Neural crest cell (in vitro differentiated cells): ENCODE measurements around the gene ARHGEF10L. TPM values are rescaled to one million over a fixed set of nuclear protein-coding genes. Genes with fewer than 3 reads are reported as not detected.

ENCODE experiments used
- DNase-seq: peaks from one replicate; pipeline ENCODE4 v3.0.0; 2021; ENCODE audit warnings: low read depth, mixed read lengths, low spot score
- H3K27ac Mint-ChIP-seq: one replicate; pipeline ENCODE4 v1.8.0; 2021; ENCODE audit warnings: mild to moderate bottlenecking, mixed read lengths; ENCODE audit not compliant: unreplicated experiment
- H3K27me3 Mint-ChIP-seq: 2 replicates; pipeline ENCODE4 v1.8.0; 2021; ENCODE audit warnings: low read depth, mild to moderate bottlenecking, mixed read lengths
- H3K36me3 Mint-ChIP-seq: 2 replicates; pipeline ENCODE4 v1.8.0; 2021; ENCODE audit warnings: low read depth, mild to moderate bottlenecking, mixed read lengths
- H3K4me1 Mint-ChIP-seq: 2 replicates; pipeline ENCODE4 v1.8.0; 2021; ENCODE audit warnings: mixed read lengths
- H3K4me3 Mint-ChIP-seq: one replicate; pipeline ENCODE4 v1.8.0; 2021; ENCODE audit warnings: mild to moderate bottlenecking, mixed read lengths
- H3K9me3 Mint-ChIP-seq: 2 replicates; pipeline ENCODE4 v1.8.0; 2021; ENCODE audit warnings: mixed read lengths
- CTCF ChIP-seq: fragments of 200-600 bp; sonication (generic); conservative IDR thresholded peaks from 2 replicates; pipeline ENCODE4 v1.5.0; 2021; ENCODE audit warnings: antibody characterized with exemption, mild to moderate bottlenecking
- total RNA-seq: library from RNA; stranded (reverse); gene quantifications from 2 replicates; pipeline ENCODE4 v1.2.1, GENCODE V29; 2021

ARHGEF10L gene
- total RNA-seq, 1 donor from 2014 or later, result 22.2 TPM

GRCh38 chr1:17717594-17718535 lies 178.4 kb downstream of the ARHGEF10L start:
- Mint-ChIP-seq H3K36me3 (no peaks in the 10 kb centered on the region), H3K27me3 (peaks cover 4% of the 10 kb centered on the region), H3K4me1 (peaks cover 5% of the 10 kb centered on the region), H3K9me3 (no peaks in the 10 kb centered on the region), H3K27ac (no peak overlapping the region), H3K4me3 (no peak overlapping the region)
- DNase-seq, result no peak
- no peak for TF ChIP-seq CTCF

DNA sequence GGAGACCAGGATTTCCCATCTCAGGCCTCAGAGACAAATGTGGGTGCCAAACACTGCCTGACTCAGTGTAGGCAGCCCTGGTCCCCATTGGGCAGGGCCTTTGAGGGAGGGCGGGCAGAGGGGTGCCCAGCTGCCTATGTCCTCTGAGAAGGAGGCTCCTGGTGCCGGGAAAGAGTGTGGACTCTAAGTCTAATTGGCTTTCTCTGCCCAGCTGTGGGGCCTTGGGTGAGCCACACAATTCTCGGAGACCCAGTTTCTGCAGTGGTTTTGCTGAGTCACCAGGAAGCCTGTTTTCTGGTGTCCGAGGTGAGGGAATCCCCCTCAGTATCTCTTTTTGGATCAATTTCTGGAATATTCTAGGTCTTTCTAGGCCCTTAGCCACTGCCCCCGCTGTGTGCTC lies 180.4 kb downstream of the ARHGEF10L start:
- peaks cover 4% of the 10 kb centered on the region for H3K27me3 Mint-ChIP-seq
- H3K4me1 Mint-ChIP-seq, result peaks cover 5% of the 10 kb centered on the region
- no peak for TF ChIP-seq CTCF
- H3K4me3 Mint-ChIP-seq, result no peak overlapping the region
- no peaks in the 10 kb centered on the region for H3K36me3 Mint-ChIP-seq
- no peak for DNase-seq
- H3K9me3 Mint-ChIP-seq, result no peaks in the 10 kb centered on the region
- no peak overlapping the region for H3K27ac Mint-ChIP-seq

DNA sequence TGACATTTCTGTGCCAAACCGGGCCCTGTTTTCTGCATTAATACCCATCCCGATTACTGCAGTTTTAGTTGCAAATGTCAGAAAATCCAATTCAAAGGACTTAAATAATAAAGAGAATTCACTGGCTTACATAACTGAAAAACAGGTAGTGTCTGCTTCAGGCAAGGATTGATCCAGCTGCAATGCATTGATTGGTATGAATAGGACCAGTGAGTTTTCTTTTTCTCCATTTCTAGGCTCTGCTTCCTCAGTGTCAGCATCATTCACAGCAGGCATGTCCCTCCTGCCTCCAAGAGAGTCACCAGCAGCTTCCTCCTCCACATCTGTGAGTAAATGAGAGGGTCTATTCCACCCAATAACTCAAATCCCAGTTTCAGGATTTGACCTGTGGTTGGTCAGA lies 181.9 kb downstream of the ARHGEF10L start:
- peaks cover 5% of the 10 kb centered on the region for H3K4me1 Mint-ChIP-seq
- TF ChIP-seq CTCF, result no peak
- H3K9me3 Mint-ChIP-seq, result no peaks in the 10 kb centered on the region
- DNase-seq, result no peak
- no peaks in the 10 kb centered on the region for H3K36me3 Mint-ChIP-seq
- H3K27ac Mint-ChIP-seq, result no peak overlapping the region
- no peak overlapping the region for H3K4me3 Mint-ChIP-seq
- peaks cover 4% of the 10 kb centered on the region for H3K27me3 Mint-ChIP-seq

GRCh38 chr1:17723684-17724083 lies 184.2 kb downstream of the ARHGEF10L start:
- H3K4me3 Mint-ChIP-seq, result no peak overlapping the region
- DNase-seq, result no peak
- no peak for TF ChIP-seq CTCF
- no peaks in the 10 kb centered on the region for H3K4me1 Mint-ChIP-seq
- no peaks in the 10 kb centered on the region for H3K36me3 Mint-ChIP-seq
- no peak overlapping the region for H3K27ac Mint-ChIP-seq
- no peaks in the 10 kb centered on the region for H3K9me3 Mint-ChIP-seq
- H3K27me3 Mint-ChIP-seq, result peaks cover 4% of the 10 kb centered on the region

- no peak for DNase-seq
- Mint-ChIP-seq H3K4me3 (no peak overlapping the region), H3K27ac (no peak overlapping the region), H3K4me1 (no peaks in the 10 kb centered on the region), H3K27me3 (peaks cover 4% of the 10 kb centered on the region), H3K36me3 (no peaks in the 10 kb centered on the region), H3K9me3 (no peaks in the 10 kb centered on the region)
- TF ChIP-seq CTCF, result no peak
These were observed 184.7 kb downstream of the ARHGEF10L start for GRCh38 chr1:17724150-17724549.
